Caco-2 (cell line): ENCODE data around the gene NDUFS7. TPM values are rescaled to one million over a fixed set of nuclear protein-coding genes. Genes with fewer than 3 reads are reported as not detected.

Source experiments
- BruUV-seq: library from RNA; stranded (reverse); fragments of 400-500 nt; replicated peaks from 2 replicates; lab custom pipeline; 2021; lab: Mats Ljungman, UMichigan
- CTCF ChIA-PET: fragments of 300-600 bp; sonication (Branson Sonifier 250); formaldehyde crosslinking; loops from one replicate; lab custom pipeline; 2022; ENCODE audit warnings: antibody characterized with exemption; lab: Charles Lee
- POLR2A ChIA-PET: fragments of 300-600 bp; sonication (Branson Sonifier 250); formaldehyde crosslinking; loops from one replicate; lab custom pipeline; 2022; ENCODE audit warnings: antibody characterized with exemption; lab: Charles Lee
- DNase-seq, 2 experiments: peaks; one replicate each; pipeline versions ENCODE4 v3.0.0 to v3.0.0-alpha.2; 2020 to 2022
- H3K27me3 ChIP-seq: replicated peaks from 2 replicates; pipeline ENCODE4 v1.6.0; 2011; ENCODE audit warnings: low read length; ENCODE audit not compliant: control insufficient read depth, insufficient read depth
- H3K36me3 ChIP-seq: 2 replicates; pipeline ENCODE4 v1.5.1; 2011; ENCODE audit warnings: low read length; ENCODE audit not compliant: control insufficient read depth, insufficient read depth
- H3K4me1 ChIP-seq: fragments of 250-450 bp; sonication (Bioruptor Pico); 2 replicates; pipeline ENCODE4 v1.5.1; 2020; ENCODE audit warnings: mild to moderate bottlenecking
- H3K4me3 ChIP-seq: 2 replicates; pipeline ENCODE4 v1.5.1; 2011; ENCODE audit warnings: low read depth, mild to moderate bottlenecking, control low read depth, low read length
- H3K9me3 ChIP-seq: fragments of 250-450 bp; sonication (Bioruptor Pico); 2 replicates; pipeline ENCODE4 v1.5.1; 2020; ENCODE audit warnings: mild to moderate bottlenecking, moderate library complexity
- H3K27ac Mint-ChIP-seq: one replicate; pipeline ENCODE4 v1.8.0; 2022; ENCODE audit warnings: mixed read lengths; ENCODE audit not compliant: unreplicated experiment
- H3K27me3 Mint-ChIP-seq: one replicate; pipeline ENCODE4 v1.8.0; 2022; ENCODE audit warnings: mixed read lengths; ENCODE audit not compliant: insufficient read depth, unreplicated experiment
- H3K36me3 Mint-ChIP-seq: one replicate; pipeline ENCODE4 v1.8.0; 2022; ENCODE audit warnings: mild to moderate bottlenecking, mixed read lengths; ENCODE audit not compliant: insufficient read depth, unreplicated experiment
- H3K4me1 Mint-ChIP-seq: one replicate; pipeline ENCODE4 v1.8.0; 2022; ENCODE audit warnings: low read depth, mixed read lengths; ENCODE audit not compliant: unreplicated experiment
- H3K4me3 Mint-ChIP-seq: one replicate; pipeline ENCODE4 v1.8.0; 2022; ENCODE audit warnings: mild to moderate bottlenecking, moderate library complexity, mixed read lengths; ENCODE audit not compliant: unreplicated experiment
- H3K9me3 Mint-ChIP-seq: one replicate; pipeline ENCODE4 v1.8.0; 2022; ENCODE audit warnings: mixed read lengths; ENCODE audit not compliant: unreplicated experiment
- CTCF ChIP-seq, 2 experiments: fragments of 200-600 bp in 1 of 2; IDR thresholded peaks; 1 replicate in 1 of 2; 2 replicates in 1 of 2; pipeline versions ENCODE4 v1.5.1 to v1.8.0; 2011 to 2022; ENCODE audit warnings: antibody characterized with exemption in 1 of 2, control low read depth in 1 of 2, inconsistent platforms in 1 of 2, low read depth in 1 of 2, low read length in 1 of 2, mild to moderate bottlenecking in 1 of 2, moderate library complexity in 1 of 2; ENCODE audit not compliant: insufficient read depth in 1 of 2, severe bottlenecking in 1 of 2, unreplicated experiment in 1 of 2
- intact Hi-C: fragments of 100-400 bp; cut with micrococcal nuclease; formaldehyde crosslinking; loops from one replicate; pipeline ENCODE4 v1.10.0; 2022; ENCODE audit not compliant: unreplicated experiment
- total RNA-seq: library from RNA; stranded (reverse); gene quantifications from 2 replicates; pipeline ENCODE4 v1.2.3, GENCODE V29; 2022

The NDUFS7 gene
- total RNA-seq, 1 experiment from 2014 or later = 111 TPM

- Mint-ChIP-seq H3K4me3 (peak within 1 kb of the TSS; percentile 73), H3K9me3 (no peaks in the 10 kb centered on the region), H3K27me3 (no peaks in the 10 kb centered on the region), H3K4me1 (no peaks in the 10 kb centered on the region), H3K36me3 (peaks cover 27% of the 10 kb centered on the region), H3K27ac (peak within 1 kb of the TSS; percentile 29)
- H3K36me3 ChIP-seq = peaks cover 2% of the 10 kb centered on the region; the same call in 1 of the 2 replicates
- BruUV-seq = no TSS peak
- CTCF ChIA-PET = interaction anchor here (0.6 kb wide), 1 partner anchor 58 kb away, joined by 4 read pairs; no protein-coding TSS in a partner anchor
- H3K4me1 ChIP-seq = peaks cover 9% of the 10 kb centered on the region
- no peaks in the 10 kb centered on the region for H3K9me3 ChIP-seq
- no peaks in the 10 kb centered on the region for H3K27me3 ChIP-seq
- POLR2A ChIA-PET = no interaction called here
- intact Hi-C loops = no loop called here
- H3K4me3 ChIP-seq = peak within 1 kb of the TSS; percentile 54
- peak in 1 of 2 experiments; percentile 71 for DNase-seq
- peak in 1 of 2 experiments; percentile 62 for TF ChIP-seq CTCF (IDR thresholded peaks at IDR 0.05; ENCODE audit: insufficient read depth in 1 of 2, low read depth in 1 of 2, low read length in 1 of 2, severe bottlenecking in 1 of 2, unreplicated experiment in 1 of 2)
These were observed 17.6 kb downstream of the NDUFS7 start, which contains the start of gene GAMT for GRCh38 chr19:1401138-1401888. Gene GAMT (minus strand): TSS chr19:1401542. CDS start chr19:1401476, 66 bp downstream.

- H3K36me3 Mint-ChIP-seq = peaks cover 27% of the 10 kb centered on the region
- H3K4me3 ChIP-seq = peak overlapping the region; percentile 54
- BruUV-seq = no TSS peak
- peak overlapping the region; percentile 42 for H3K4me3 Mint-ChIP-seq
- no peaks in the 10 kb centered on the region for H3K9me3 Mint-ChIP-seq
- no peaks in the 10 kb centered on the region for H3K27me3 Mint-ChIP-seq
- no peak for TF ChIP-seq CTCF (IDR thresholded peaks at IDR 0.05; ENCODE audit: insufficient read depth in 1 of 2, low read depth in 1 of 2, low read length in 1 of 2, severe bottlenecking in 1 of 2, unreplicated experiment in 1 of 2)
- DNase-seq = no peak
- no peaks in the 10 kb centered on the region for H3K9me3 ChIP-seq
- peaks cover 9% of the 10 kb centered on the region for H3K4me1 ChIP-seq
- ChIA-PET POLR2A (no interaction called here), CTCF (no interaction called here)
- H3K4me1 Mint-ChIP-seq = no peaks in the 10 kb centered on the region
- peaks cover 2% of the 10 kb centered on the region; the same call in 1 of the 2 replicates for H3K36me3 ChIP-seq
- H3K27ac Mint-ChIP-seq = no peak overlapping the region
- intact Hi-C loops = no loop called here
- no peaks in the 10 kb centered on the region for H3K27me3 ChIP-seq
These were observed 18.1 kb downstream of the NDUFS7 start for GRCh38 chr19:1401889-1402217.

- intact Hi-C loops = no loop called here
- H3K4me1 ChIP-seq = peaks cover 9% of the 10 kb centered on the region
- CTCF ChIA-PET = interaction anchor here (0.5 kb wide), 1 partner anchor 48 kb away, joined by 3 read pairs; no protein-coding TSS in a partner anchor
- Mint-ChIP-seq H3K4me3 (peak overlapping the region; percentile 18), H3K4me1 (no peaks in the 10 kb centered on the region), H3K27me3 (no peaks in the 10 kb centered on the region), H3K9me3 (no peaks in the 10 kb centered on the region), H3K27ac (no peak overlapping the region), H3K36me3 (peaks cover 25% of the 10 kb centered on the region)
- POLR2A ChIA-PET = no interaction called here
- no peak overlapping the region for H3K4me3 ChIP-seq
- no peaks in the 10 kb centered on the region for H3K9me3 ChIP-seq
- no peak for DNase-seq
- no peak for TF ChIP-seq CTCF (IDR thresholded peaks at IDR 0.05; ENCODE audit: insufficient read depth in 1 of 2, low read depth in 1 of 2, low read length in 1 of 2, severe bottlenecking in 1 of 2, unreplicated experiment in 1 of 2)
- no peaks in the 10 kb centered on the region for H3K27me3 ChIP-seq
- no TSS peak for BruUV-seq
- H3K36me3 ChIP-seq = peaks cover 2% of the 10 kb centered on the region; the same call in 1 of the 2 replicates
These were observed 18.8 kb downstream of the NDUFS7 start for GRCh38 chr19:1402411-1403070.
